NCI-H446 treated with DMSO at 0.1 percent for 48 hours (cell line): ENCODE measurements around the gene SNU13.
"Not testable (repeated sequence)": the region's sequence is repeated elsewhere in the genome, so short reads cannot be mapped to it uniquely, and the experiment has no call there.

Source experiments
- DNase-seq: peaks from one replicate; lab custom pipeline; 2025; lab: John Stamatoyannopoulos, UW

The SNU13 gene

GRCh38 chr22:41681616-41682015 lies 7.1 kb downstream of the SNU13 start:
- DNase-seq = no peak

DNA sequence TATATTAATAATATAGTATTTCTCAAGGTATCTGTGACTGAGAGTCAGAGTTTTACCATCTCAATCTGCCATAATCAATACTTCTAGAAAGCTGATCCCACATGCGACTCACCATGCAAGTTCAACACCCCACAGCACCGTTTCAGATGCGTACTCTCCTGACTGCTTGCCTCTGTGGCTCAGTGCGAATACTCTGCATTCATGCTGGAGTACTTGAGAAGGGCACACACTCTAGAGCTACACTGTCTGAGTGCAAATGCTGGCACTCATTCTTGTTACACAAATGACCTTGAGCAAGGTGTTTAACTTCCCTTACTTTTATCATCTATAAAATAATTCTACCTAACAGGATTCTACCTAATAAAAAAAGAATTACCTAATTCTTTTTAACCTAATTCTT lies 12.5 kb downstream of the SNU13 start:
- no peak for DNase-seq

- no peak for DNase-seq
Measured at GRCh38 chr22:41674846-41675340, 13.8 kb downstream of the SNU13 start.

DNA sequence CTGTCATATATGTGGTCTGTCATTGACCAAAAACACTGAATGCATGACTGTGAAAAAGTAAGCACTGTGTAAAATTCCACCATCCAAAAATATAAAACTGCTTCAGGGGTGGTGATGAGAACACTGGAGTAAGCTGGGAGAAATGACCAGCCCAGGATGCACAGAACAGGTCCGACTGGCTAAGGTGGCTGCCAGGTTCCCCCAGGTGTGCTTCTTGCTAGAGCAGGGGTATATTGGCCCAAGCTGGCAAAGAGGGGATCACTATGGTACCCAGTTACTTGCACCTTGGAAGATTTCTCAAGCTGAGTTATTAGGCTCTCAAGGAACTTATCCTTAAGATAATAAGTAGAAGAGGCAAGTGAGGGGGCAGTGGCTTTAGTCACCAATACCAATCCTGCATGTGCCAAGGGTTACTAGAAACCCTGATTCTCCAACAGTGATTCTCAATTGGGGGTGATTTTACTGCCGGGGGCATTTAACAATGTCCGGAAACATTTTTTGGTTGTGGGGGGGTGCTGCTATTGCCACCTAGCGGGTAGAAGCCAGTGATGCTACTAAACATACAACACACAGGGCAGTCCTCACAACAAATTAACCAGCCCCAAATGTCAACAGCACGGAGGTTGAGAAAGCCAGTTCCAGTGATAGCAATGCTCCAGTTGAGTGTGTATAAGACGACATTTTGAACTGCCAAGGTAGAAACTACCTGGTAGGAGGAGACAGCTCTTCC lies 15.7 kb downstream of the SNU13 start:
- no peak for DNase-seq

DNA sequence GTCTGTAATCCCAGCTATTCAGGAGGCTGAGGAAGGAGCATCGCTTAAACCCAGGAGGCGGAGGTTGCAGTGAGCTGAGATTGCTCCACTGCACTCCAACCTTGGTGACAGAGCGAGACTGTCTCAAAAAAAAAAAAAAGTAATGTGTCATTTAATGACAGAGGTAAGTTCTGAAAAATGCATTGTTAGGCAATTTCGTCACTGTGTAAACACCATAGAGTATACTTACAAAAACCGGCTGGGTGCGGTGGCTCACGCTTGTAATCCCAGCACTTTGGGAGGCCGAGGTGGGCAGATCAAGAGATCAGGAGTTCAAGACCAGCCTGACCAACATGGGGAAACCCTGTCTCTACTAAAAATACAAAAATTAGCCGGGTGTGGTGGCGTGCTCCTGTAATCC lies 16.6 kb downstream of the SNU13 start:
- DNase-seq = not testable (repeated sequence)

GRCh38 chr22:41668971-41669911 lies 19.4 kb downstream of the SNU13 start:
- DNase-seq = no peak

- no peak for DNase-seq
Measured at GRCh38 chr22:41664951-41665350, 23.7 kb downstream of the SNU13 start.

GRCh38 chr22:41664490-41664889 lies 24.2 kb downstream of the SNU13 start:
- no peak for DNase-seq

DNA sequence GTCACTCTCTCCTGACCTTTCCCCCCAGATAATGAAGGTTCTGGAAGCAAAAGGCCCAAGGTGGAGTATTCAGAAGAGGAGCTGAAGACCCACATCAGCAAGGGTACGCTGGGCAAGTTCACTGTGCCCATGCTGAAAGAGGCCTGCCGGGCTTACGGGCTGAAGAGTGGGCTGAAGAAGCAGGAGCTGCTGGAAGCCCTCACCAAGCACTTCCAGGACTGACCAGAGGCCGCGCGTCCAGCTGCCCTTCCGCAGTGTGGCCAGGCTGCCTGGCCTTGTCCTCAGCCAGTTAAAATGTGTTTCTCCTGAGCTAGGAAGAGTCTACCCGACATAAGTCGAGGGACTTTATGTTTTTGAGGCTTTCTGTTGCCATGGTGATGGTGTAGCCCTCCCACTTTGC lies 25.1 kb downstream of the SNU13 start:
- not testable (repeated sequence) for DNase-seq

DNA sequence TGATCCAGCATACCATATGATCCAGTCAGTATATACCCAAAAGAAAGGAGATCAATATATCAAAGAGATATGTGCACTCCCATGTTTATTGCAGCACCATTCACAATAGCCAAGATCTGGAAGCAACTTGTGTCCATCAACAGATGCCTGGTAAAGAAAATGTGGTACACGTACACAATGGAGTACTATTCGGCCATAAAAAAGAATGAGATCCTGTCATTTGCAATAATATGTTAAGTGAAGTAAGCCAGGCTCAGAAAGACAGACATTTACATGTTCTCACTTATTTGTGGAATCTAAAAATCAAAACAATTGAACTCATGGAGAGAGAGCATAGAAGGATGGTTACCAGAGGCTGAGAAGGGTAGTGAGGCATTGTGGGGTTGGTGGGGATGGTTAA lies 27.0 kb downstream of the SNU13 start:
- no peak for DNase-seq

DNA sequence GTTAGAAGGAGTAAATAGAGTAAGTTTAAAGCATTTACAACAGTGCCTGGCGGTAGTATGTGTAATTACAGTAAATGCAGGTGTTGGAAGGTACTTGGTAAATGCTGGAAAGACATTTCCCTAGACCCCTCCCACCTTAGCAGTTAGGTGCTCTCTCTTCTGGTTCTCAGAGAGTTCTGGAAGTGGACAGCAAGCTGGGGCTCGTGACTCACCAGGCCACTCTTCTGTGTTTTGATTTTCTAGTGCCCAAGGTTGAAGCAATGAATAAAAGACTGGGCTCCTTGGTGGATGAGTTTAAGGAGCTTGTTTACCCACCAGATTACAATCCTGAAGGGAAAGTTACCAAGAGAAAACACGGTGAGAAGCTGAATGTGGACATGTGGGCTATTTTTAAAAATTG lies 27.6 kb downstream of the SNU13 start:
- no peak for DNase-seq

DNA sequence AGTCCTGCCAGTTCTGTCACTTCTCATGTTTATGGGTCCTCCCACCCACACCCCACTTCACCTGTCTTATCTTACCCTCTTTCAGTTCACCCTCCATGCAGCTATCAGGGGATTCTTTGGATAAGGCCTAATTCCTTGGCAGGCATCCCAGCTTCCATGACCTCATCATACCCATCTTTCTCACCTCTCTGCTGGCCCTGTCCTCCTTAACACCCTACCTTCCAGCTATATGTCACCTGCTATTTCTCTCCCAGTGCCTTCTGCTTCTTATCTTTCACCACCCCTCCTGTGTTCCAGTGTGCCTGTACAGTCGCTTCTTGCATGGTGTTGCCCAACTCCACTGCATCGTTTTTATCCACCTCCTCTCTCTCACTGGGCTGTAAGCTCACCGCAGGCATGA lies 28.3 kb downstream of the SNU13 start:
- no peak for DNase-seq

- DNase-seq = no peak
Measured at GRCh38 chr22:41659941-41660340, 28.7 kb downstream of the SNU13 start.

DNA sequence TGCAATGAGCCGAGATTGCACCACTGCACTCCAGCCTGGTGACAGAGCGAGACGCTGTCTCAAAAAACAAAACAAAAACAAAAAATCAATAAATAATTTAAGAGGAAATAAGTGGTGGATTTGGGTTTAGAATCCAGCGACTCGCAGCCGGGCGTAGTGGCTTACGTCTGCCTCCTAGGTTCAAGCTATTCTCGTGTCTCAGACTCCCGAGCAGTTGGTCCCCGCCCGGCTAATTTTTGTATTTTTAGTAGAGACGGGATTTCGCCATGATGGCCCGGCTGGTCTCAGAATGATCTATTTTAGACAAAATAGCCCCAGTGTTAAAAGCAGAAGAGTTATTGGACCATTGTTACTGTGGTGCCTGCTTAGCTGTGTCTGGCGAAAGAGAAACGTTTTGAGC lies 29.8 kb downstream of the SNU13 start:
- no peak for DNase-seq

DNA sequence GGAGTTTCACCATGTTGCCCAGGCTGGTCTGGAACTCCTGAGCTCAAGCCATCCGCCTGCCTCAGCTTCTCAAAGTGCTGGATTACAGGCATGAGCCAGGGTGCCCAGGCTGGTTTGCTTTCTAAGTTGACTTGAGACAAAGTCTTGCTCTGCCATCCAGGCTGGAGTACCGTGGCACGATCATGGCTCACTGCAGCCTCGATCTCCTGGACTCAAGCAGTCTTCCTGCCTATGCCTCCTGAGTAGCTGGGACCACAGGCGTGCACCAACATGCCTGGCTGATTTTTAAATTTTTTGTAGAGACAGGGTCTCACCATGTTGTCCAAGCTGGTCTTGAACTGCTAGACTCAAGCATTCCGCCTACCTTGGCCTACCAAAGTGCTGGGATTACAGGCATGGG lies 31.0 kb downstream of the SNU13 start:
- no peak for DNase-seq

GRCh38 chr22:41656556-41656955 lies 32.1 kb downstream of the SNU13 start:
- DNase-seq = no peak

DNA sequence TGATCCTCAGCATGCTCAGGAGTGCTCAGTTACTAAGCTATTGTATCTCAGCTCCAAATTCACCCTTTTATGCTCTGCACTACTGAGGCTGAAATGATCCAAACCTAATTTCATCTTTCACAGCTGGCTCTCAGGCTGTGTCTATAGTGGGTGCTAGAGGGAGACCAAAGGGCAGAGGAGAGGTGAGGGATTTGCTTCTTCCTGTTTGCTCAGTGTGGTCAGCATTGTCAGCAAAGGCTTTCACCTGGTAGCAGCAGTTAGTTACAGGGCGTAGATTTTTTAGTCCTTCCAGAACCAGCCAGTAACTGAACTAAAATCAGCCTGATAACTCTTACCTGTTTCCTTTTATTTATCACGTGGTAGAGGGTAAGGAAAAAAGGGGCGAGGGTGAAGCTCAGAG lies 34.3 kb downstream of the SNU13 start:
- no peak for DNase-seq

GRCh38 chr22:41650821-41651220 lies 37.8 kb downstream of the SNU13 start:
- no peak for DNase-seq

DNA sequence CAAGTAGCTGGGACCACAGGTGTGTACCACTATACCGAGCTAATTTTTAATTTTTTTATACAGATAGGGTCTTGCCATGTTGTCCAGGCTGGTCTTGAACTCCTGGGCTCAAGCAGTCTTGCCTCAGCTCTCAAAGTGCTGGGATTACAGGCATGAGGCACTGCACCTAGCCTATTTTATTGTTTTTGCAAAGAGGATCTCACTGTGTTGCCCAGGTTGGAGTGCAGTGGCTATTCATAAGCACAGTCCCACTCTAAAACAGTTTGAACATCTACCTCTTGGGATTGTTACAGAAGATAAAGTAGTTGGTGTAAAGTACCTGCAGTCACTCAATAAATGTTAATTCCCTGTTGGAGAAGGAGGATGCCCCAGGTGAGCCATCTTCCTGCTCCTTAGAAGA lies 38.4 kb downstream of the SNU13 start:
- DNase-seq = no peak

DNA sequence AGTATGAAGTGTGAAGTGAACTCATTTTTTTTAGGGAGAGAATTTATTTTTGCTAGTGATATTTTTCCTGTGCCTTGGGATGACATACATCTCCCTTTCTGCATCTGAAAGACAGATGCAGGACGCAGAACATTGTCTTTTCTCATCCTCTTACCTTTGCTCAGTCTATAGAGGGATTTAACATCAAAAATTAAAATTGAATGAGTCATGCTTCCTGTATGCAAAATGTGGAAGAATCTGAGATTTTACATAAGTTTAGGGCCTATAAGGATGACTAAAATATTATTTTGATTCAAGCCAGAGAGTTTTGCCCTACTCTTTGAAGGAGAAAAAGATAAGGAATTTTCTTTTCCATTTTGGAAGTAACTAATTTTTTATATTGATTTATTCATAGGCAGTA lies 40.2 kb downstream of the SNU13 start:
- no peak for DNase-seq

GRCh38 chr22:41647771-41648170 lies 40.9 kb downstream of the SNU13 start:
- DNase-seq = no peak

GRCh38 chr22:41642331-41643110 lies 46.1 kb downstream of the SNU13 start:
- no peak for DNase-seq
